Activated CD4-positive, alpha-beta memory T cell treated with anti-CD3 and anti-CD28 coated beads, Interleukin-2, amount 10 ng/mL, durations not matched to agents 7 days and 5 days (primary cell): Measurements from ENCODE around the gene GPHB5. TPM values are rescaled to one million over a fixed set of nuclear protein-coding genes. Genes with fewer than 3 reads are reported as not detected.

Source experiments
- CTCF ChIA-PET: fragments of 350-600 bp; sonication (Branson Sonifier 250); formaldehyde crosslinking; loops from one replicate; lab custom pipeline; 2021; ENCODE audit warnings: antibody characterized with exemption, inconsistent platforms; lab: Charles Lee
- POLR2A ChIA-PET: fragments of 350-600 bp; sonication (Branson Sonifier 250); formaldehyde crosslinking; loops from one replicate; lab custom pipeline; 2021; ENCODE audit warnings: antibody characterized with exemption; lab: Charles Lee
- DNase-seq: peaks from one replicate; pipeline ENCODE4 v3.0.0-alpha.2; 2020
- H3K27ac Mint-ChIP-seq: one replicate; pipeline ENCODE4 v1.8.0; 2021; ENCODE audit warnings: mild to moderate bottlenecking, mixed read lengths
- H3K27me3 Mint-ChIP-seq: one replicate; pipeline ENCODE4 v1.8.0; 2021; ENCODE audit warnings: mixed read lengths
- H3K36me3 Mint-ChIP-seq: one replicate; pipeline ENCODE4 v1.8.0; 2021; ENCODE audit warnings: low read depth, mixed read lengths
- H3K4me1 Mint-ChIP-seq: one replicate; pipeline ENCODE4 v1.8.0; 2021; ENCODE audit warnings: mixed read lengths
- H3K4me3 Mint-ChIP-seq: one replicate; pipeline ENCODE4 v1.8.0; 2021; ENCODE audit warnings: mild to moderate bottlenecking, mixed read lengths
- H3K9me3 Mint-ChIP-seq: one replicate; pipeline ENCODE4 v1.8.0; 2021; ENCODE audit warnings: mixed read lengths
- total RNA-seq, 2 experiments: library from RNA; stranded (reverse); gene quantifications; one replicate each; pipeline ENCODE4 v1.2.3, GENCODE V29; 2021

GPHB5 gene
- total RNA-seq, 2 experiments from 2014 or later = not detected

DNA sequence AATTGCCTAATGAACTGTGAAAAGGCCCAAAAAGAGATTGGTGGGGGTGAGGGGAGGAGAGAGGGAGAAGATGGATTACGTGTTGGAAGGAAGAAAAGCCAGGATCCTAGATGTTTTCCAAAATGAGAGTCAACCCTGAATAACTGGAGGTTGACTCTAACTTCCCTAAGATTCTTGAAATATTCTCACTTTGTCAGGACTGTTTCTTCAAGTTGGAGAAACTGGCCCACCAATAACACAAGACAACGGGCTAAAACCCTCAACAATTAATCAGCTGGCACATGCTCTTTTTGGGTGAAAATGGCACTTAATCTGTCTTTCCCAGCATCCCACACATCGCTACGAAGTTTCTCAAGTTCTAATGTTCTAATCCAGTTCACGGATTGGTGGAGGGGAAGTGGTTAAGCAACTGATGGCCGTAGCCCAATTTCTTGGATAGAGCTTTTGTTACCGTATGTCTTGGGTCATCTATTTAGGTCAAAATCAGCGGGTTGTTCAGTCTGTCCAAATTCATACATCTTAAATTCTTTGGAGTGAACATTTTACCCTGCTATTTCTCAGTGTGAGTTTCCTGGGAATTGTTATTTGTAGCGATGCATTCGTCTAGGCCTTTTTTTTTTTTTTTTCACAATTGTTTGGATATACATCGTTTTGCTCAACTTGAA lies 49.0 kb downstream of the GPHB5 start:
- no peaks in the 10 kb centered on the region for H3K9me3 Mint-ChIP-seq
- H3K4me3 Mint-ChIP-seq = no peak overlapping the region
- ChIA-PET POLR2A (no interaction called here), CTCF (no interaction called here)
- H3K27me3 Mint-ChIP-seq = peaks cover 14% of the 10 kb centered on the region
- no peak for DNase-seq
- no peak overlapping the region for H3K27ac Mint-ChIP-seq
- no peaks in the 10 kb centered on the region for H3K36me3 Mint-ChIP-seq
- H3K4me1 Mint-ChIP-seq = no peaks in the 10 kb centered on the region

DNA sequence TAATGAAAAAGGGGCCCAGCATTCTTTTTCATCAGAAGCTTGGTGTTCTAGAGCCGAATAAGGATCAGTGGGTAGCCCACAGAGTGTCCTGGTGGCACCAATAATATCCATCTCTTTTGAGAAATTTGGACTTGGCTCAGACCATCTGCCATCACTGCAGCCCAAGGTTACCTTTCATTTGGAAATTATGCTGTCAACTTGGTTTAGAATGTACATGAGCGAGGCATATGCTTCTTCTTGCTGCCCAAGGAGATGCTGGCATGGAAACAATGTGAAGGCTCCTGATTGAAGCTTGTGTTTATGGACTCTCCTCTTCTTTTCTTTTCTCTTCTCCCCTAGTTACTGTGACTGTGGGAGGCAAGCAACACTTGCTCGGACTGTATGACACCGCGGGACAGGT lies 50.0 kb downstream of the GPHB5 start:
- DNase-seq = no peak
- Mint-ChIP-seq H3K36me3 (no peaks in the 10 kb centered on the region), H3K27me3 (peaks cover 14% of the 10 kb centered on the region), H3K9me3 (no peaks in the 10 kb centered on the region), H3K4me1 (no peaks in the 10 kb centered on the region), H3K27ac (no peak overlapping the region), H3K4me3 (no peak overlapping the region)
- ChIA-PET CTCF (no interaction called here), POLR2A (no interaction called here)

GRCh38 chr14:63267171-63267570 lies 51.6 kb downstream of the GPHB5 start:
- no peaks in the 10 kb centered on the region for H3K36me3 Mint-ChIP-seq
- ChIA-PET POLR2A (no interaction called here), CTCF (no interaction called here)
- peaks cover 12% of the 10 kb centered on the region for H3K27me3 Mint-ChIP-seq
- DNase-seq = no peak
- H3K9me3 Mint-ChIP-seq = no peaks in the 10 kb centered on the region
- no peaks in the 10 kb centered on the region for H3K4me1 Mint-ChIP-seq
- H3K27ac Mint-ChIP-seq = no peak overlapping the region
- no peak overlapping the region for H3K4me3 Mint-ChIP-seq

DNA sequence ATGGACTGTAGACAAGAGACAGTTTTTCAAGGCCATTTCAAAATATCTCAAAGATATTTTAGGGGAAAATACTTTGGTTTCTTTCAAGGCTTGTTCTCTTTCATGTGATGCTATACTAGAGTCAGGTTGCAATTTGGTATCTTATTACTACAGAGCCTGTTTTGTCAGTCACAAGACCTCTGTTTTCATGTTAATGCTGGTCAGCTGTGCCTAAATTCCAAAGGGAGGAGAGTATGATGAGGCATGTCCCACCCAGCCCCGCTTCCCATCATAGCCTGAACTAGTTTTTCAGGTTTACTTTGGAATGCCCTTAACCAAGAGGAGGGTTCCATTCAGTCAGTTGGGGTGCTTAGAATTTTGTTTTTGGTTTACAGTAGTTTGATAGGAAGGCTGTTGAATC lies 52.6 kb downstream of the GPHB5 start:
- no peaks in the 10 kb centered on the region for H3K36me3 Mint-ChIP-seq
- H3K27me3 Mint-ChIP-seq = peaks cover 16% of the 10 kb centered on the region
- no peaks in the 10 kb centered on the region for H3K4me1 Mint-ChIP-seq
- no peak overlapping the region for H3K27ac Mint-ChIP-seq
- ChIA-PET POLR2A (no interaction called here), CTCF (no interaction called here)
- DNase-seq = no peak
- no peak overlapping the region for H3K4me3 Mint-ChIP-seq
- no peaks in the 10 kb centered on the region for H3K9me3 Mint-ChIP-seq

Other genes starting within 250 kb of the GPHB5 start
- not detected for gene RHOJ, start 114.5 kb downstream of the GPHB5 start, total RNA-seq
- gene PPP2R5E, start 224.4 kb upstream of the GPHB5 start, total RNA-seq = 10 to 100 TPM; 44.8 to 46.3 TPM